AG09319 (cell line): ENCODE measurements around the gene MT1HL1.
"Not testable (repeated sequence)": the region's sequence is repeated elsewhere in the genome, so short reads cannot be mapped to it uniquely, and the experiment has no call there.

ENCODE experiments used
- DNase-seq: peaks from one replicate; pipeline ENCODE4 v3.0.0-alpha.2; 2010; ENCODE audit warnings: low read depth; ENCODE audit errors: extremely low read depth
- TF ChIP-seq, protein P1 (sequence below): IDR thresholded peaks from 2 replicates; pipeline ENCODE4 v1.5.1; 2011; ENCODE audit warnings: low read depth, mild to moderate bottlenecking, inconsistent platforms, low read length, moderate library complexity

MT1HL1 gene

DNA sequence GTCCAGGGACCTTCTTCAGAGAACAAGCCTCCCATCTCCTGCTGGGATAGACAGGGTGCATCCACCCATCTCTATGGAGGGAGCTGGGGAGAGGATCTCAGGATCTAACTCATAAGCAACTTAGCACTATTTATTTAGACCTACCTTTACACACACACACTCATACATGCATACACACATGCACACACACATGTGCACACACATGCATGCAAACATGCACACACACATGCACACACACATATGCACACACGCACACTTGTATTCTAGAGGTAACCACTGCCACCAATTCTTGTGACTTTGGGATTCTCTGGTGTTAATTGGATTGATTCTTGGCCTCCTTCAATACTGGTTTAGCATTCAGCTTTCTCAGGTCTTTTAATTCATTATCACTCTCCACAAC, 9.8 kb downstream of the MT1HL1 start:
- DNase-seq, result no peak
- TF ChIP-seq, protein P1, sequence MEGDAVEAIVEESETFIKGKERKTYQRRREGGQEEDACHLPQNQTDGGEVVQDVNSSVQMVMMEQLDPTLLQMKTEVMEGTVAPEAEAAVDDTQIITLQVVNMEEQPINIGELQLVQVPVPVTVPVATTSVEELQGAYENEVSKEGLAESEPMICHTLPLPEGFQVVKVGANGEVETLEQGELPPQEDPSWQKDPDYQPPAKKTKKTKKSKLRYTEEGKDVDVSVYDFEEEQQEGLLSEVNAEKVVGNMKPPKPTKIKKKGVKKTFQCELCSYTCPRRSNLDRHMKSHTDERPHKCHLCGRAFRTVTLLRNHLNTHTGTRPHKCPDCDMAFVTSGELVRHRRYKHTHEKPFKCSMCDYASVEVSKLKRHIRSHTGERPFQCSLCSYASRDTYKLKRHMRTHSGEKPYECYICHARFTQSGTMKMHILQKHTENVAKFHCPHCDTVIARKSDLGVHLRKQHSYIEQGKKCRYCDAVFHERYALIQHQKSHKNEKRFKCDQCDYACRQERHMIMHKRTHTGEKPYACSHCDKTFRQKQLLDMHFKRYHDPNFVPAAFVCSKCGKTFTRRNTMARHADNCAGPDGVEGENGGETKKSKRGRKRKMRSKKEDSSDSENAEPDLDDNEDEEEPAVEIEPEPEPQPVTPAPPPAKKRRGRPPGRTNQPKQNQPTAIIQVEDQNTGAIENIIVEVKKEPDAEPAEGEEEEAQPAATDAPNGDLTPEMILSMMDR, result no peak

DNA sequence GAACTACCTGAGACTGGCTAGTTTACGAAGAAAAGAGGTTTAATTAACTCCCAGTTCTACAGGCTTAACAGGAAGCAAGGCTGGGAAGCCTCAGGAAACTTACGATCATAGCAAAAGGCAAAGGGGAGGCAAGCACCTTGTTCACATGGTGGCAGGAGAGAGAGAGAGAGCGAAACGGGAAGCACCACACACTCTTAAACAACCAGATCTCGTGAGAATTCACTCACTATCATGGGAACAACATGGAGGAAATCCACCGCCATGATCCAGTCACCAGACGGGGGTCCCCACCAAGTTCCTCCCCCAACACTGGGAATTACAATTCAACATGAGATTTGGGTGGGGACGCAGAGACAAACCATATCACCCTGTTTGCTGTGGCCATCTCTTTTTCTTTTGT, 11.8 kb downstream of the MT1HL1 start:
- DNase-seq, result no peak
- TF ChIP-seq, protein P1, result no peak

DNA sequence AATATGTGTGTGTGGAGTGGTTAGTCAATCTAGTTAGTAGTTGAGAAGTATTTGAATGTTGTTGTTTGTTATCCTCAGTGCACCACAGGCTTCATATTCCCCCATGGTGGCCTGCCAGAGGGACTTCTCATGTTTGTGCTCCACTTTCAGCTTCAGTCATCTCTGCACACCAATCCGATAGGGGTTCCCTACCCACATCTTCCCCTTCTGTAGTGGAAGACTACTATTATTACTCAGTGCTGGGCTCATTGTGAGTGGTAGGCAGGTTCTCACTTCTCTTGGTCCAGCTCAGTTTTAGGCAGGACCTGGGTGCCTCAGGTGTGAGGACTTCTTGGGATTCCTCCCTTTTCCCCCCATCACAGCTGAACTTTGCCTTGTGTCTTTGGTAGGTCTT, 14.2 kb downstream of the MT1HL1 start:
- TF ChIP-seq, protein P1, result no peak

DNA sequence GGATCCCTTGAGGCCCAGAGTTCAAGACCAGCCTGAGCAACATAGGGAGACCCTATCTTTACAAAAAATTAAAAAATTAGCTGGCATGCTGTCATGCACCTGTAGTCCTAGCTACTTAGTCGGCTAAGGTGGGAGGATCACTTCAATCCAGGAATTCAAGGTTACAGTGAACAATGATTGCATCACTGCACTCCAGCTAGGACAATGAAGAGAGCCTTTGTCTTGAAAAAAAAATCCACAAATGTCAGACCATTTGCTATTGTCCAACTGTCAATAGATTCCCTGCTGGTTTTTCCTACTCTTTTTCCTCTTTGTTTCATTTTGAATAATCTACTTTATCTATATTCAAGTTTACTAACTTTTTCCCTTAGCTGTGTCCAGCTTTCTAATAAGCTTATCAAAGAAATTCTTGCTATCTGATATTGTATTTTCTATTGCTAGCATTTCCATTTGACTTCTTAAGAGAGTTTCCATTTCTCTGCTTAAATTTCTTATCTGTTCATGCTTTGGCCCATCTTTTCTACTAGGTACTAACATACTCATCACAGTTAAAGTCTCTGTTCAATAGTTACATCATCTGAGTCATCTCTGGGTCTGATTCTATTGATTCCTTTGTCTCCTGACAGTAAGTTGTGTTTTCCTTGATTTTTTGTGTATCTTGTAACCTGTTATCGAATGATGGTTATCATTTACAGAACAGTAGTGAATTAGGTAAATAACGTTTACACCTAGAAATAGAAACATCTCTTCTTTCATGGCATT, 14.8 kb downstream of the MT1HL1 start:
- TF ChIP-seq, protein P1, result no peak
- DNase-seq, result no peak

More for the DNA sequence above, 14.2 kb downstream of the MT1HL1 start:
- DNase-seq, result no peak

DNA sequence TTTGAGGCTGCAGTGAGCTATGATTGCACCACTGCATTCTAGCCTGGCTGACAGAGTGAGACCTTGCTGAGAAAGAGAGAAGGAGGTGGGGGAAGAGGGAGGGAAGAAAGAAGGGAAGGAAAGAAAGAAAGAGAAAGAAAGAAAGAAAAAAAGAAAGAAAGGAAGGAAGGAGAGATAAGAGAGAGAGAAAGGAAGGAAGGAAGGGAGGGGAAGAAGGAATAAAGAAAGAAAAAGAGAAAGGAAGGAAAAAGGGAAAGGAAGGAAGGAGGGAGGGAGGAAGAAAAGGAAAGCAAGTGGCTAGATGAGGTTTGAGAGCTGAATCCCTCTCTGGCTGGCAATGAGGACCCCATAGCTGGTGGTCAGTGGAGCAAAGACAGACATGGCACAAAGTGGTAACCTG, 20.4 kb downstream of the MT1HL1 start:
- TF ChIP-seq, protein P1, result no peak
- no peak for DNase-seq

DNA sequence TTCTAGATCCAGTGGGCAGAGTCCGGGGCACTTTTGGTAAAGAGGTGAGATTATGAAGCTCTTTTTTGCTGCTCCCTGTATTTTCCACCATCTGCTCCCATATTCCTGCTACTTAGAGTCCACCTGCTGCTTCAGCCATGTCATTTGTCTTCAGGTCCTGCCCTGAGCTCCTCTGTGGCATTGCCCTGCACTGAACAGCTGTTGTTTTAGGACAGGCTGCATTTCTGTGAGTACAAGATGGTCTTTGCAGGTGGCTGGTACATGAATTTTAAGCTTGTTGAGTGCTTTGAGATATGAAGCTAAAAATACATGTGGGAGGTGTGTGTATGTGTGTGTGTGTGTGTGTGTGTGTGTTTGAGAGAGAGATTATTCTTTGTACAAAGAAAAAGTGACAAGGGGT, 21.9 kb downstream of the MT1HL1 start:
- TF ChIP-seq, protein P1, result no peak
- DNase-seq, result no peak

DNA sequence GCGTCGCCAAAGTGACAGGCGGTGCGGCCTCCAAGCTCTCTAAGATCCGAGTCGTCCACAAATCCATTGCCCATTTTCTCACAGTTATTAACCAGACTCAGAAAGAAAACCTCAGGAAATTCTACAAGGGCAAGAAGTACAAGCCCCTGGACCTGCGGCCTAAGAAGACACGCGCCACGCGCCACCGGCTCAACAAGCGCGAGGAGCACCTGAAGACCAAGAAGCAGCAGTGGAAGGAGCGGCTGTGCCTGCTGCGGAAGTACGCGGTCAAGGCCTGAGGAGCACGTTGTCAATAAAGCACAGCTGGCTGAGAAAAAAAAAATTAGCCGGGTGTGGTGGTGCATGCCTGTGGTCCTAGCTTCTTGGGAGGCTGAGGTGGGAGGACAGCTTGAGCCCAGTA, 22.8 kb downstream of the MT1HL1 start:
- not testable (repeated sequence) for DNase-seq

DNA sequence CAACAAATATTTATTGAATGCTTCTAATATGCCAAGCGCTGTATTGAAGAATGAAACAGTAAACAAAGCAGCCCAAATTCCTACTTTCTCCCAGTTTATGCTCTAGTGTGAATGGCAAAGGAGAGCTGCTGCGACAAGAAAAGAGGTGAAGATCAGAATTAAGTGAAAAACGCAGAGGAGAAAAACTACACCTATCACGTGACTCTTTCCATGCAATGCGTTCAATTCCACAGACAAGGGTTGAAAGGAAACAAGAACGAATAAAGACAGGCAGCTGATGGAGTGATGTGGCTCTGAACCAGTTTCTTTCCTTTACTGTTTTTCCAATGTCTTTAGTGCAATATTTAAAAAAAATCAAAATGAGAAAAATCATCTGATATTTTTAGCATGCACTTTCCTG, 23.6 kb downstream of the MT1HL1 start:
- TF ChIP-seq, protein P1, result no peak
- DNase-seq, result no peak
